Natural killer cell (primary cell): ENCODE measurements around the gene OAS1. TPM values are rescaled to one million over a fixed set of nuclear protein-coding genes. Genes with fewer than 3 reads are reported as not detected.

ENCODE experiments used
- ATAC-seq, 3 donors: fragments of 150-1000 bp in 2 of 3; fragments of 200-7000 bp in 1 of 3; cut with Tn5 transposase; 1 replicate in 1 of 3; 2 replicates in 2 of 3; pipeline ENCODE4 v1.10.0; 2021; ENCODE audit warnings: mild to moderate bottlenecking in 2 of 3, moderate library complexity in 2 of 3
- DNase-seq, 2 donors: peaks; one replicate each; pipeline versions ENCODE4 v3.0.0 to v3.0.0-alpha.2; 2013 to 2021; ENCODE audit warnings: mixed read lengths in 1 of 2
- H3K27ac ChIP-seq: one replicate; pipeline ENCODE4 v1.5.1; 2013; ENCODE audit warnings: mild to moderate bottlenecking, low read length
- H3K27me3 ChIP-seq: one replicate; pipeline ENCODE4 v1.6.1; 2013; ENCODE audit warnings: low read length; ENCODE audit not compliant: control insufficient read depth, insufficient read depth
- H3K36me3 ChIP-seq: one replicate; pipeline ENCODE4 v1.6.1; 2013; ENCODE audit warnings: low read length; ENCODE audit not compliant: control insufficient read depth, insufficient read depth
- H3K4me1 ChIP-seq: one replicate; pipeline ENCODE4 v1.6.1; 2013; ENCODE audit warnings: low read length; ENCODE audit not compliant: control insufficient read depth, insufficient read depth
- H3K4me3 ChIP-seq: one replicate; pipeline ENCODE4 v1.5.1; 2013; ENCODE audit warnings: low read length
- H3K9me3 ChIP-seq: one replicate; pipeline ENCODE4 v1.6.1; 2013; ENCODE audit warnings: low read length; ENCODE audit not compliant: control insufficient read depth, insufficient read depth
- H3K27ac Mint-ChIP-seq, 2 donors: one replicate each; pipeline ENCODE4 v1.8.0; 2022; ENCODE audit warnings: mild to moderate bottlenecking in 2 of 2, mixed read lengths in 2 of 2, moderate library complexity in 1 of 2
- H3K27me3 Mint-ChIP-seq, 2 donors: one replicate each; pipeline ENCODE4 v1.8.0; 2022; ENCODE audit warnings: low read depth in 2 of 2, mixed read lengths in 2 of 2
- H3K36me3 Mint-ChIP-seq: one replicate; pipeline ENCODE4 v1.8.0; 2022; ENCODE audit warnings: mixed read lengths
- H3K4me1 Mint-ChIP-seq, 2 donors: one replicate each; pipeline ENCODE4 v1.8.0; 2022; ENCODE audit warnings: mixed read lengths in 2 of 2
- H3K4me3 Mint-ChIP-seq: one replicate; pipeline ENCODE4 v1.8.0; 2022; ENCODE audit warnings: mild to moderate bottlenecking, moderate library complexity, mixed read lengths
- H3K9me3 Mint-ChIP-seq, 2 donors: one replicate each; pipeline ENCODE4 v1.8.0; 2022; ENCODE audit warnings: mixed read lengths in 2 of 2
- WGBS: methylation state at CpG from one replicate; pipeline ENCODE4 v1.1.7; 2013; ENCODE audit warnings: missing lambda C conversion rate; ENCODE audit not compliant: insufficient coverage; 5-methylcytosine and 5-hydroxymethylcytosine counted together
- intact Hi-C: fragments of 100-400 bp; cut with micrococcal nuclease; formaldehyde crosslinking; loops from one replicate; pipeline ENCODE4 v1.14.2; 2022
- total RNA-seq, 4 donors: library from RNA; stranded (reverse); fragments of 120-200 nt in 1 of 4; gene quantifications; one replicate each; pipeline versions ENCODE4 v1.2.3 to v1.2.4, GENCODE V29; 2013 to 2022
- TF ChIP-seq, protein P1 (sequence below): fragments of 200-600 bp; IDR thresholded peaks from one replicate; pipeline ENCODE4 v1.8.0; 2022; ENCODE audit warnings: antibody characterized with exemption

Gene OAS1
- total RNA-seq, 3 donors from 2014 or later (not counting 1 experiment from before 2014, with no cell fraction given) = 12.4 to 21.1 (median 16.5) TPM

DNA sequence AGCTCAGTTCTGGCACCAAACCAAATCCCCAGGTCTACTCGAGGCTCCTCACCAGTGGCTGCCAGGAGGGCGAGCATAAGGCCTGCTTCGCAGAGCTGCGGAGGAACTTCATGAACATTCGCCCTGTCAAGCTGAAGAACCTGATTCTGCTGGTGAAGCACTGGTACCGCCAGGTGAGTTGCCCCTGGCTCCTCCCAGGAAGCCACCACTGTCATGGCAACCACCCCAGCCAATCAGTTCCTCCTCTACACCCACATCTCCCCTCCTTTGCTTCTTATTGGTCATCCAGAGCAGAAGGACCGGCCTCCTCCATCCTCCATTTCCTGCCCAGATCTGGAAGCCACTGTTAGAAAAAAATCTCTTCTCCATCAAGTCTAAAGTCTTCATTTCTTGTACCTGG lies 54.3 kb downstream of the OAS1 start:
- Mint-ChIP-seq H3K36me3 (peaks cover 24% of the 10 kb centered on the region), H3K27me3 (no peaks in the 10 kb centered on the region), H3K9me3 (peaks cover 2 to 4% of the 10 kb centered on the region in 2 donors), H3K4me3 (no peak overlapping the region), H3K27ac (no peak overlapping the region), H3K4me1 (peaks cover 3 to 13% of the 10 kb centered on the region in 2 donors)
- 82% methylated on average over 7 of the region's 7 CpGs for WGBS
- Histone ChIP-seq H3K9me3 (no peaks in the 10 kb centered on the region), H3K27me3 (no peaks in the 10 kb centered on the region), H3K4me1 (no peaks in the 10 kb centered on the region), H3K27ac (no peak overlapping the region), H3K4me3 (no peak overlapping the region), H3K36me3 (peaks cover 42% of the 10 kb centered on the region)
- intact Hi-C loops = no loop called here
- TF ChIP-seq, protein P1, sequence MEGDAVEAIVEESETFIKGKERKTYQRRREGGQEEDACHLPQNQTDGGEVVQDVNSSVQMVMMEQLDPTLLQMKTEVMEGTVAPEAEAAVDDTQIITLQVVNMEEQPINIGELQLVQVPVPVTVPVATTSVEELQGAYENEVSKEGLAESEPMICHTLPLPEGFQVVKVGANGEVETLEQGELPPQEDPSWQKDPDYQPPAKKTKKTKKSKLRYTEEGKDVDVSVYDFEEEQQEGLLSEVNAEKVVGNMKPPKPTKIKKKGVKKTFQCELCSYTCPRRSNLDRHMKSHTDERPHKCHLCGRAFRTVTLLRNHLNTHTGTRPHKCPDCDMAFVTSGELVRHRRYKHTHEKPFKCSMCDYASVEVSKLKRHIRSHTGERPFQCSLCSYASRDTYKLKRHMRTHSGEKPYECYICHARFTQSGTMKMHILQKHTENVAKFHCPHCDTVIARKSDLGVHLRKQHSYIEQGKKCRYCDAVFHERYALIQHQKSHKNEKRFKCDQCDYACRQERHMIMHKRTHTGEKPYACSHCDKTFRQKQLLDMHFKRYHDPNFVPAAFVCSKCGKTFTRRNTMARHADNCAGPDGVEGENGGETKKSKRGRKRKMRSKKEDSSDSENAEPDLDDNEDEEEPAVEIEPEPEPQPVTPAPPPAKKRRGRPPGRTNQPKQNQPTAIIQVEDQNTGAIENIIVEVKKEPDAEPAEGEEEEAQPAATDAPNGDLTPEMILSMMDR = no peak
- DNase-seq = no peak
- no peak for ATAC-seq

DNA sequence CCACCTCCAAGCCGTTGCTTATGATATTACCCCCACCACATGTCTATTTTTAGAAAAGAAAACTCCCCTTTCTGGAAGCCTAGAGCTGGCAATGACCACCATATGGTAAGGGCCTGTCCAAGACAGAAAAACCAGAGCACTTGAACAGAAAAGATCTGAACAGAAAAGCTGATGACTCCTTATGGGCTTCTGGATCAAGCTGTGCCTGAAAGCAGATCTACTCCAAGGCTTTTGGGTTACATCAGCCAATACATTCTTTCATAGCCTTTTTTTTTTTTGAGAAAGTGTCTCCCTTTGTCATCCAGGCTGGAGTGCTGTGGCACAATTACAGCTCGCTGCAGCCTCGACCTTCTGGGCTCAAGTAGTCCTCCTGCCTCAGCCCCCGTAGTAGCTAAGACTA lies 54.8 kb downstream of the OAS1 start:
- TF ChIP-seq, protein P1 = no peak
- H3K4me1 ChIP-seq = no peaks in the 10 kb centered on the region
- no peak for ATAC-seq

DNA sequence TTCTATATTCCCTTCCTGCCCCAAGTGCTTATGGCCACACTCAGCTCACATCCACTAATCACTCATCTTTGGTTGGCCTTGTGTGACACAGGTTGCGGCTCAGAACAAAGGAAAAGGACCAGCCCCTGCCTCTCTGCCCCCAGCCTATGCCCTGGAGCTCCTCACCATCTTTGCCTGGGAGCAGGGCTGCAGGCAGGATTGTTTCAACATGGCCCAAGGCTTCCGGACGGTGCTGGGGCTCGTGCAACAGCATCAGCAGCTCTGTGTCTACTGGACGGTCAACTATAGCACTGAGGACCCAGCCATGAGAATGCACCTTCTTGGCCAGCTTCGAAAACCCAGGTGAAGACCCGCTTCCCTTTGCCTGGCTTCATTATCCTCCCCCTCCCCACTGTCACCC lies 55.8 kb downstream of the OAS1 start:
- no peak overlapping the region for H3K27ac Mint-ChIP-seq

More for the DNA sequence above, 54.8 kb downstream of the OAS1 start:
- no peak overlapping the region for H3K27ac ChIP-seq
- H3K4me1 Mint-ChIP-seq = peaks cover 0 to 13% of the 10 kb centered on the region in 2 donors
- H3K27ac Mint-ChIP-seq = no peak overlapping the region
- H3K36me3 Mint-ChIP-seq = peaks cover 28% of the 10 kb centered on the region
- peaks cover 2 to 4% of the 10 kb centered on the region in 2 donors for H3K9me3 Mint-ChIP-seq
- H3K9me3 ChIP-seq = no peaks in the 10 kb centered on the region
- intact Hi-C loops = no loop called here
- no peaks in the 10 kb centered on the region for H3K27me3 Mint-ChIP-seq
- H3K36me3 ChIP-seq = peaks cover 46% of the 10 kb centered on the region
- 95% methylated on average over 4 of the region's 4 CpGs for WGBS
- no peak overlapping the region for H3K4me3 Mint-ChIP-seq
- H3K27me3 ChIP-seq = no peaks in the 10 kb centered on the region
- H3K4me3 ChIP-seq = no peak overlapping the region
- DNase-seq = no peak

More for the DNA sequence above, 55.8 kb downstream of the OAS1 start:
- Mint-ChIP-seq H3K4me3 (no peak overlapping the region), H3K36me3 (peaks cover 33% of the 10 kb centered on the region), H3K9me3 (peaks cover 2 to 4% of the 10 kb centered on the region in 2 donors), H3K27me3 (no peaks in the 10 kb centered on the region), H3K4me1 (peaks cover 0 to 13% of the 10 kb centered on the region in 2 donors)
- no peaks in the 10 kb centered on the region for H3K4me1 ChIP-seq
- intact Hi-C loops = no loop called here
- no peaks in the 10 kb centered on the region for H3K9me3 ChIP-seq
- H3K4me3 ChIP-seq = no peak overlapping the region
- no peaks in the 10 kb centered on the region for H3K27me3 ChIP-seq
- no peak overlapping the region for H3K27ac ChIP-seq
- 95% methylated on average over 7 of the region's 7 CpGs for WGBS
- TF ChIP-seq, protein P1 = no peak
- H3K36me3 ChIP-seq = peaks cover 50% of the 10 kb centered on the region
- no peak for DNase-seq
- no peak for ATAC-seq
